WTC11 (cell line): Measurements from ENCODE around the gene GPC5. TPM values are rescaled to one million over a fixed set of nuclear protein-coding genes. Genes with fewer than 3 reads are reported as not detected.

Experiments
- AFF4 ChIP-seq: sonication (generic); formaldehyde crosslinking; IDR thresholded peaks from 2 replicates; pipeline ENCODE4 v1.8.1; 2023; ENCODE audit warnings: mild to moderate bottlenecking, missing genetic modification reagents, borderline replicate concordance
- AR ChIP-seq: fragments of 250-450 bp; sonication (Bioruptor Pico); IDR thresholded peaks from 2 replicates; pipeline ENCODE4 v1.9.0; 2021; ENCODE audit warnings: mild to moderate bottlenecking
- ARID4B ChIP-seq: sonication (generic); formaldehyde crosslinking; IDR thresholded peaks from 2 replicates; pipeline ENCODE4 v1.8.0; 2023; ENCODE audit warnings: missing genetic modification reagents, mild to moderate bottlenecking, borderline replicate concordance
- E2F1 ChIP-seq: sonication (generic); formaldehyde crosslinking; IDR thresholded peaks from 2 replicates; pipeline ENCODE4 v1.8.0; 2022; ENCODE audit warnings: mild to moderate bottlenecking, missing genetic modification reagents
- FOXJ3 ChIP-seq: sonication (generic); formaldehyde crosslinking; IDR thresholded peaks from 2 replicates; pipeline ENCODE4 v1.9.0; 2021; ENCODE audit warnings: missing genetic modification reagents, mild to moderate bottlenecking, borderline replicate concordance
- GABPB1 ChIP-seq: sonication (generic); formaldehyde crosslinking; IDR thresholded peaks from 2 replicates; pipeline ENCODE4 v1.8.1; 2023; ENCODE audit warnings: mild to moderate bottlenecking, missing genetic modification reagents
- JUN ChIP-seq: sonication (generic); formaldehyde crosslinking; IDR thresholded peaks from 2 replicates; pipeline ENCODE4 v1.8.0; 2023; ENCODE audit warnings: mild to moderate bottlenecking, missing genetic modification reagents
- PREB ChIP-seq: sonication (generic); formaldehyde crosslinking; IDR thresholded peaks from 2 replicates; pipeline ENCODE4 v1.8.1; 2022; ENCODE audit warnings: mild to moderate bottlenecking, missing genetic modification reagents, moderate library complexity, borderline replicate concordance
- PRRX2 ChIP-seq: fragments of 250-450 bp; sonication (Bioruptor Pico); IDR thresholded peaks from 2 replicates; pipeline ENCODE4 v1.8.0; 2021; ENCODE audit warnings: mild to moderate bottlenecking
- SMAD3 ChIP-seq: sonication (generic); formaldehyde crosslinking; IDR thresholded peaks from 2 replicates; pipeline ENCODE4 v1.8.0; 2022; ENCODE audit warnings: missing genetic modification reagents, mild to moderate bottlenecking, borderline replicate concordance
- USF1 ChIP-seq: sonication (generic); formaldehyde crosslinking; IDR thresholded peaks from 2 replicates; pipeline ENCODE4 v1.8.0; 2022; ENCODE audit warnings: mild to moderate bottlenecking, missing genetic modification reagents
- ZMAT4 ChIP-seq: fragments of 250-450 bp; sonication (Bioruptor Pico); IDR thresholded peaks from 2 replicates; pipeline ENCODE4 v1.9.0; 2021; ENCODE audit warnings: mild to moderate bottlenecking
- ZNF317 ChIP-seq: sonication (generic); formaldehyde crosslinking; IDR thresholded peaks from 2 replicates; pipeline ENCODE4 v1.8.1; 2023; ENCODE audit warnings: low read depth, mild to moderate bottlenecking, moderate library complexity, missing genetic modification reagents, borderline replicate concordance
- ZNF416 ChIP-seq: fragments of 250-450 bp; sonication (Bioruptor Pico); IDR thresholded peaks from 2 replicates; pipeline ENCODE4 v1.9.0; 2021; ENCODE audit warnings: mild to moderate bottlenecking, inconsistent platforms
- ZNF423 ChIP-seq: fragments of 250-450 bp; sonication (Bioruptor Pico); IDR thresholded peaks from 2 replicates; pipeline ENCODE4 v2.1.2; 2022; ENCODE audit warnings: mild to moderate bottlenecking, moderate library complexity
- ZNF532 ChIP-seq: fragments of 250-450 bp; sonication (Bioruptor Pico); IDR thresholded peaks from 2 replicates; pipeline ENCODE4 v1.9.0; 2021; ENCODE audit warnings: mild to moderate bottlenecking, borderline replicate concordance
- ZNF671 ChIP-seq: fragments of 250-450 bp; sonication (Bioruptor Pico); IDR thresholded peaks from 2 replicates; pipeline ENCODE4 v1.8.0; 2021; ENCODE audit warnings: mild to moderate bottlenecking
- total RNA-seq: library from RNA; stranded (reverse); gene quantifications from 3 replicates; pipeline ENCODE4 v1.2.3, GENCODE V29; 2021

GPC5 gene
- total RNA-seq, 1 experiment from 2014 or later = 0.46 TPM

GRCh38 chr13:91355099-91355825 lies 43.2 kb upstream of the GPC5 start (continued):
- TF ChIP-seq ARID4B = no peak
- no peak for TF ChIP-seq USF1 (CRISPR knock-in tag)
- TF ChIP-seq PRRX2 (CRISPR knock-in tag) = peak; percentile 87
- no peak for TF ChIP-seq JUN (CRISPR knock-in tag)
- no peak for TF ChIP-seq ZMAT4 (CRISPR knock-in tag)
- peak; percentile 90 for TF ChIP-seq AR (CRISPR knock-in tag)
- TF ChIP-seq ZNF532 (CRISPR knock-in tag) = peak; percentile 81; the same call in 1 of the 2 replicates
- no peak for TF ChIP-seq E2F1 (CRISPR knock-in tag)
- no peak for TF ChIP-seq SMAD3 (CRISPR knock-in tag)
- TF ChIP-seq AFF4 (CRISPR knock-in tag) = no peak
- no peak for TF ChIP-seq ZNF317
- TF ChIP-seq FOXJ3 (CRISPR knock-in tag) = no peak
- no peak for TF ChIP-seq ZNF416 (CRISPR knock-in tag)
- TF ChIP-seq GABPB1 (CRISPR knock-in tag) = no peak
- peak; percentile 70 for TF ChIP-seq ZNF671 (CRISPR knock-in tag)
- no peak for TF ChIP-seq ZNF423 (CRISPR knock-in tag)
- no peak for TF ChIP-seq PREB (CRISPR knock-in tag)
